Measurements from ENCODE around the gene SORL1.

Gene SORL1

DNA sequence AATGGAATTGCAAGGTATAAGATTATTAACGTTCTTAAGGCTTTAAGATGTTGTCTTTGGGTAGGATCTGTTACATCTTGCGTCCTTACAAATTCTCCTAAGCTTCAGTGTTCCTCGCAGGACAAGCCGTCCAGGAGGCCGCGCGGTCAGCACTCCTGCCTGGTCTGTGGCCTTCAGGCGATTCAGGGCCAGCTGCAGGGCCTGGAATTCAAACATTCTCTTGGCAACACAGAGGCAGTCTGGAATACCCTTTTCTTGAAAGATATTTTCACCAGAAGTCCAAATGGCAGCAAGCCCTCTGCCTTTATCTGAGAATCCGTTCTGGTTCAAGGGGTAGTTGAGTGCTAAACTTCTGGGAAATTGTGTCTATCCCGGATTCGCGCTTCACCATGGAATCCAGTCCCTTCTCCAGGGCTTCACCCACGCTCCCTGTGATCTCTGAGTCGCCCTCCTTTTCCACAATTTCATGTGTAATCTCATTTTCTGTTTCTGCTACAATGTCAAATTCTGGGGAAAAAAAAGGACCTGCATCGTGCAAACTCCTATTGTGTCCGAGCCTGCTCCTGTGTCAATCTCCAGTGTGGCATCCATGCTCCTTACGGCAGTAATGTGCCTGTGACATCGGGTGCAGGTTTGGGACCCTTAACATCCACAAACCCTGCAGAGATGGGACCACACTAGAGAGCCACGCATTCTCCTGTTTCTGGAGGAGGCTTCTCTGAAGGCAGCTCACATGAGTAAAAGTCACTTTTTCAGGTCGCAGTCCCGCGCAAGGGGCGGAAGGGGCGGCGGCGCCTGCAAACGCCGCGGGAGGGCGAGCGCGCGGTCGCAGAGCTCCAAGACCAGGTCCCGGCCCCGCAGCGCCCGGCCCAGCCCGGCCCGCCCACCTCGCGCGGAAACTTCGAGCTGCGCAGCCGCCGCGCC is 25.4 kb upstream of the SORL1 start:
- DNase-seq (ENCODE audit: low spot score) = no peak
- no peak for FAIRE-seq

DNA sequence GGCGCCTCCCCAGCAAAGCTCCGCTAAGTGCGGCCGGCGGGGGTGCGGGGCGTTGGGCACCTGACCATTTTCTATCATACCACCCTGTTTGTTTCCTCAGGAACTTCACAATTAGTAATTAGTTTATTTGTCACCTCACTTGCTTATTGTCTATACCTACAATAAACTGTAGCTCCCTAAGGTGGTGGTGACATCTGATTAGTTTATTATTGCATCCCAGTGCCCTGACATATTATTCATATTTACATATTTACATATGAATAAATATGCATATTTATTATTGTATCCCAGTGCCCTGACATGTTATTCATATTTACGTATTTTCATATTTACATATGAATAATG is 24.7 kb upstream of the SORL1 start:
- FAIRE-seq (no peak), DNase-seq (ENCODE audit: low spot score) (no peak)

DNA sequence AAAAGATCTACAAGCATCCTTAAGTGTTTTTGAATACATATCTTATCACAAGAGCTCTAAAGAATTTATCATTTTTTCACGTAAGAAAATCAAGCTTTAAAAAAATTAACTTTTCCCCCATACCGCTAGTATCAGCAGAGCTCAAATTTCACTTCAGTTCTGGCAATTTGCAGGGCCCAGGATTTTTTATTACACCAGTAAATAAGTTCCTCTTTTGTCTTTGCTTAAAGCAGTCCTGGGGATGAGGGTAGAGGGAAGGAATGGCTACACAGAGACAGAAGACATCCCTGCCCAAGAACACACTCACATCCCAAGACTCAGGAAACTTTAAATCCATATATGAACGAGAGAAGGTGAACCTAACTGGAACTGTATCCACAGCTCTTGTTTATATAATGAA is 22.6 kb upstream of the SORL1 start:
- FAIRE-seq (no peak), DNase-seq (ENCODE audit: low spot score) (no peak)

DNA sequence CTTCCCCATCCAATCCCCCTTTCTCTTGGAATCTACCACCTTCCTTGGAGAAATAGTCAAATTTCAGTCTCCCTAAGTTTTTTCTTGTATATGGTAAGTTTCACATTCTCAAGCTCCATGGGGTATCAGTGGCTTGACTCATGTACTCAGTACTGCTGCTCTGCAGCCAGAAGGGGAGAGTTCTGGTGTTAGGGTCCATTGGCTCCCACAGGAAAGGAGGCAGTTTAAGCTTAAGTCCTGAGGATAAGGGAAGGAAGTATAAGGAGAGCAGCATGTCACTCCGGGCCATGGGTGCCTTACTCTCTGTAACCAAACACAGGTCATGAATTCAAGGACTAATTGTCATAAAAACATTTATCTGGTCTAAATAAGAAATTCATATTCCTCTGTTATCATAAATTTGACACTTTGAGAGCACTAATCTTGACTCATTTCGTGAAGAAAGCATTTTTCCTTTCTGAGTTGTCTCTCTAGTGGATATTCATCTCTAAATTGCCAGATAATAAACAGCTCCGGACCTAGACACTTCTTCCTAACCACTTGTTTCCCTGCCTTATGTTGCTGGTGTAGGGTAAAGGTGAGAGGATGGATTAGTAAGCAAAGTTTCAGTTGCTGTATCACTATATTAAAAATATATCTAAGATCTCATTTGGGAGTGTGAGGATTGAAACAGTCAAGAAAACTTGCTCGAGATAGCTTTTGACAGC is 20.1 kb upstream of the SORL1 start:
- FAIRE-seq = no peak

DNA sequence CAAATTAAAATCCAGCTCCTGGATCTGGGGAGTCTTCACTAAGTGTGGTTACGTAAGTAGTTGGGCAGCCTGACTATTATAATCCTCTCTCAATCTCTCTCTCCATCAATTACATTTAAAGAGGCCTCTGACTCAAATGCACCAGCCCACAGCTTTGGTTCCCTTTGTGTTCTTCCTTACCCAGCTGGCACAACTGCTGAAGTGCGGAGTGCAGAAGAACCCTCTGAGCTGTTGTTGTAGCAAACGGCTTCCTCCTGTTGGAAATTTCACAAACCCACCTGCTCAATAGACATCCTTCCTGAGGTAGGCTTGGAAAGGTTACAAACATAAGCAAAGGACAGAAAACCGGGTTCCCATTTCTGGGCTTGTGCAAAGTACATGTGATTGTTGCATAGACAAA is 17.0 kb upstream of the SORL1 start:
- DNase-seq (ENCODE audit: low spot score) (no peak), FAIRE-seq (no peak)

More for the DNA sequence above, 20.1 kb upstream of the SORL1 start:
- DNase-seq (ENCODE audit: low spot score) = no peak

- DNase-seq (ENCODE audit: low spot score) (no peak), FAIRE-seq (no peak)
These were observed 16.3 kb upstream of the SORL1 start for GRCh38 chr11:121435551-121436511.

DNA sequence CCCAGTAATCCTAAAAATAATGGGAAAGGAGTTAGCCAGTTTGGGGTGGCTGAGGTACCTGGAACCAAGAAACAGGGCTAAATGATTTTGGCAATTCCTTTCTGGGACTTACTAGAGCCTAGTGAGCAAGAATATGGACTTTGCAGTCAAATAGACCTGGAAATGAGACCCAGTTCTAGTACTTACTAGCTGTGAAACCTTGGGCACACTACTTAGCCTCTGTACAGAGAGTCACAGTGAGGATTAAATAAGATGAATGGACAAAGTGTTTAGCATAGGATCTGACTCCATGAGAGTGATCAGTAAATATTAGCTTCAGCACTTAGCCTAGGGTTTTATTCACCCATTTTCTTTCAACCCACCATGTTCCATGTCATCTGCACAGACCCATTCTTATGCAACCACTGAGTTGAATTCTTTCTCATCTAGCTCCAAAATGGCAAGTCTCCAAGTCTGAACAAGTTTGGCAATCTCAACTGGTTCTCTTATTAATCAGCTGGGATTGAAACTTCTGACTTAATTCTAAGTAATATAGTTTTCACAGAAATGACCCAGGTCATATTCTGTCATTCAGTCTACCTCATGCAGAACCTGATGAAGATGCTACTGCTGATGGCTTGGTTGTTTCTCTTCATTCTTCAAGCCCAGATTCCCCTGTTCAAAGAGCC is 15.0 kb upstream of the SORL1 start:
- no peak for FAIRE-seq
- DNase-seq (ENCODE audit: low spot score) = no peak

DNA sequence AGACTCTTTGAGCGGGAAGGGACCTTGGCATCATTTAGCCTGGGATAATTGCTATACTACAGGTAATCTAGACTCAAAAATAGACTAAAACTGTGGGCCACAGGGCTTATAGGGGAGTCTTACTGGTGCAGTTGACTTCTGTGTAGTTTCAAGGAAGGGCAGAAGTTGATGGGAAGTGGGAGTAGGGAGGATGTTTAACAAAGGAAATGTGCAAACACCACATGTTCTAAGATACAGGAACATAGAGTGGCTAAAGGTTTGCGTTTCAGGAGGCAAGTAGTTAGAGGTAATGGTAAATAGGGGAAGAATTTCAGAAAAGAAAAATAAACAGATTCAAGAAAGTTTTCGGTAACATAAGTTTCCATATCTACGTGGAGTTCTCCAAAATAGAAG is 14.4 kb upstream of the SORL1 start:
- no peak for DNase-seq (ENCODE audit: low spot score)
- no peak for FAIRE-seq

GRCh38 chr11:121439337-121439736 is 12.8 kb upstream of the SORL1 start:
- DNase-seq (ENCODE audit: low spot score) (no peak), FAIRE-seq (no peak)

DNA sequence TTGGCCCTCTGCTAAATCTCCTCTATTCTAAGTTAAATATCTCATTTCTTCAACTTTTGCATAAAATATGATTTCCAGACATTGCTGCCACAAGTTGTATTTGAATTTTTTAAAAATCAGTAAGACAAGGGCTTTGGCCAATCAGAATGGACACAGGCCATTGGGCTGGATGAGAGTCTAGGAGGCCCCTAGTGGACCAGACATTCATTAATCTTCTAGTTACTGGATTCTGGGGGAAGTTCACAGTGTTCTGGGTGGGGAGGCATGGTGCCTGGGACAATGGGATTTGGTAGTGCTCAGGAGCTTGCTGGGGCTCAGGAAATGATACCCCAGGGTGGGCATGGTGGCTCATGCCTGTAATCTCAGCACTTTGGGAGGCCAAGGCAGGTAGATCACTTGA is 12.4 kb upstream of the SORL1 start:
- DNase-seq (ENCODE audit: low spot score) (no peak), FAIRE-seq (no peak)

DNA sequence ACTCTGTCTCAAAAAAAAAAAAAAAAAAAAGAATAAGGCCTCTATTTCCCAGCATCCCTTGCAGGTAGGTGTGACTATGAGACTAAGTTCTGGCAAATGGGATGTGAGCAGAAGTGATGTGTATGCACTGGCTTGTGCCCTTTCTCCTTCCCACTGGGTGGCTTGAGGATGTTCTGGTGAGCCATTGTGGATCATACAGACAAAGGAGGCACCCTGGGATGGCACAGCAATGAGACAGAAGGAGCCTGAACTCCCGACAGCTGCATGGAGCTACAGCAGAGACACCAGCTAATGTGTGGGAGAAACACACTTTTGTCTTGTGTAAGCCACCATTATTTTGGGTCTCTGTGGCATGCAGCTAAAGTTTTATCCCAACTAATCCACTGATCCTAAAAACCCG is 10.6 kb upstream of the SORL1 start:
- FAIRE-seq = no peak

DNA sequence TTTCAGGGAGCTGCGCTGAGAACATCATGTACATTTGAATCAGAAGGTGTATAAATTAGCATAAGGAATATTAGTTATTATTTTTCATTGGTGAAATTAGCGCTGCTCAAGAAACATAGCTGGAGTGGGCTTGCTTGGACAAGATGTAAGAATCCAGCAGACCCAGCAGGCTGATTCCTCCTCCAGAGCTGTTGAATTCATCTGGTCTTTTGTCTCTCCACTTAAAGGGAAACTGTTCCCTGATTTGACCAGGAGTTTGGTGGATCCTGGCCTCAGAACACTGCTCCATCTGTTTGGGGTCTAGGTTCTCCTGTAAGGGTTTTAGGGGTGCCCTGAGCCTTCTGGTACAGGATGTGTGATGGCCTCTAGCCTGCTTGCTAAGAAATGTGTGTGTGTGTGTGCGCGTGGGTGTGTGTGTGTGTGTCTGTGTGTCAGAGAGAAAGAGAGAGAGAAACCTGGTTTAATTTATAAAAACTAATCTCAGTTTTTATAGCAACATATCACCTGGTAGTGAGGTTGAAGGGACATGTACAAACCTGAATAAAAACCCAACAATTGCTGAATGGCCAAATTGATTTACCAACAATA is 8.3 kb upstream of the SORL1 start:
- DNase-seq (ENCODE audit: low spot score) = no peak
- FAIRE-seq = no peak

More for the DNA sequence above, 10.6 kb upstream of the SORL1 start:
- no peak for DNase-seq (ENCODE audit: low spot score)

DNA sequence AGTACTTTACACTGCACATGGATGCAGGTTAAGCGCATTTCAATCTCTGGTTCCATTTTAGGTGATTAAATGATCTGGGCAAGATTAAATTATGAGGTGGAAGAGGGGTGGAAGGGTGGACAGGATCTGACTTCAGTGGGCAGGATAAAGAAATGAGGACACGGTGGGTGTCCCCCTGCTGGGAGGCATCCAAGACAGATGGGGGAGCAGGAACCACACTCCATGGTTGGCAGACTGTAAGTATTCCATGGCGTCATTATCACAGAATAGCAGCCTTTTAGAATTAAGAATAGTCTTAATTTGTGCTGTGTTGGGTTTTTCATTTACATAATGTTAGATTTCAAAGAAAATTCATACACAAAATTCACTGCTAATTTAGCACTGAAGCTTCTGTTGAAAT is 7.6 kb upstream of the SORL1 start:
- DNase-seq (ENCODE audit: low spot score) = no peak
- FAIRE-seq = no peak

DNA sequence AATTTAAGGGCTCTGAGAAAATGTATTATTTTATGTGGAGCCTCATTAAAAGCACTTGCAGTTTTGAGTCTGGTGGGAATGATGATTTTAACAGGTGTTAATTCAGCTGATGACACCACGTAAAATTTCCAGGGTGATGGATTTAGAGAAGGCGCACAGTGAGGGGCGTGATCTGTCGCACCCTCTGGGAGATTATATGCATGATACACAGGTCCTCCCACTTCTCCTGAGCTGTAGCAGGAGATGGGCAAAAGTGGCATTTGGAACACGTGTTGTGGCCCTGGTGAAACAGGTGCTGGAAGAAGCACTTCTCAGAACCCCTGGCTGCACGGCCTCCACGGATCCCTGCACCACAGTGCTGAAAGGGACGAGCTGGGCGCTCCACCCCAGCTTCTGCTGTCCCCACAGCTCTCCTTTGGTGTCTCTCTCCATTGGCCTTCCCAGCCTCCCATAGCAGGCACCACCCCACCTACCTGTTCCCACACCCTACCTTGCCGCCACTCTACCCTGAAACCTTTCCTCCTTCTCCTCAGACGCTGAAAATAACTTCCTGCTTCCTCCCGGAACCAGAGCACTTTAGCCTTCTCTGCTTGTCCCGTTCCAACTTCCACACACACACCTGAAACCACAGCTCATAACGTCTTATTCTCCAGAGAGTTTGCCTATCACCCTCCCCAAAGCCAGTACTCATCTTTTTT is 6.9 kb upstream of the SORL1 start:
- no peak for FAIRE-seq
- no peak for DNase-seq (ENCODE audit: low spot score)

DNA sequence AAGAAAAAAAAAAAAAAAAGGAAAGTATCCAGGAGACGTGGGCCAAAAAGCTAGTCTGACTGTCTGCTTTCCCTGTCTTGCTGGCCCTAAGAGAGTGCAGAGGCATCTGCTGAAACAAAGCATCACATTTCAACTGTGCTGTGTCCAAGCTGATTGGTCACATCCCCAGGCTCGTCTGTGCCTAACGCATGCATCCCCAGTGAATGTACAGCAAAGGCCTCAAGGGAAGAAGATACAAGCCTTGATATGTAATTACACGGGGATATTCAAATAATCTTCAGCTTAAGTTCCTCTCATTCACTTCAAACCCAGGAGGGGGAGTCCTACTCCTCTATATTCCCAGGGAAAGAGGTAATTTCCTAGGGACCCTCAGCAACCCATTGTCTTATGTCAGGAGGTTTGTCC is 5.4 kb upstream of the SORL1 start:
- FAIRE-seq (no peak), DNase-seq (ENCODE audit: low spot score) (no peak)

GRCh38 chr11:121448011-121448410 is 4.1 kb upstream of the SORL1 start:
- FAIRE-seq = no peak

GRCh38 chr11:121448431-121448941 is 3.6 kb upstream of the SORL1 start:
- FAIRE-seq = no peak

More at GRCh38 chr11:121448011-121448410, 4.1 kb upstream of the SORL1 start:
- no peak for DNase-seq (ENCODE audit: low spot score)

DNA sequence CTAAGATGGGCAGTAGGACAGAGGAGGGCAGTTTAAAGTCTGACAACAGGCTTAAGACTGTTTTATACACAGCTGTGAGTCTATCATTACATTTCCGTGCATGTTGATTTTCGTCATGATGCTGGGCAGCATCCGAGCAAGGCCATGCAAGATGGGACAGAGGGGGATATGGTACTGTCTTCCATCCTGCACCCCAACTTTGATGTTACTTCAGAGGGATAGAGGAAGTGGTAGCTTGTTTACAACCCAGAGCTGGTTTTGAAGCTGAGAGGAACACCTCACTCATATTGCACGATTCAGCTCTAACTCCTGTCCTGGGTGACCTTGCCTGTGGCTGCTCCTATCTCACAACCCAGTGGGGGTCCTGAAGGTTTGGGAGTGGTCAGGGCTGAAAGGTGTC is 3.0 kb upstream of the SORL1 start:
- DNase-seq (ENCODE audit: low spot score) (no peak), FAIRE-seq (no peak)

More at GRCh38 chr11:121448431-121448941, 3.6 kb upstream of the SORL1 start:
- no peak for DNase-seq (ENCODE audit: low spot score)

- DNase-seq (ENCODE audit: low spot score) (no peak), FAIRE-seq (no peak)
These were observed 2.5 kb upstream of the SORL1 start for GRCh38 chr11:121449626-121450025.

DNA sequence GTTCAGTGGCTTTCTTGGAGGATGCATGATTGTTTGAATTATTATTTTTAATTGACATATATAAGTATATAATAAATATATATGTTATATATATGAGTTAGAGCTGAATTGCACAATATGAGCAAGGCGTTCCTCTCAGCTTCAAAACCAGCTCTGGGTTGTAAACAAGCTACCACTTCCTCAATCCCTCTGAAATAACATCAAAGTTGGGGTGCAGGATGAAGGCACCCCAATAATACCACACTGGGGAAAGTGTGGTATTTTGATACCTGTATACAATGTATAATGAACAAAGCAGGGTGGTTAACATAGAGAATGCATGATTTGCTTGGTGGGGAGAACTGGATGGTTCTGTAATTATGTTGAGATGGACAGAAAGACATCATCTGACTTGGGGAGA is 1.7 kb upstream of the SORL1 start:
- no peak for FAIRE-seq
- no peak for DNase-seq (ENCODE audit: low spot score)
